ENCODE results near the gene SYNPO.
A peak's percentile ranks its signal among the peaks of the same experiment; 100 is the strongest.

SYNPO gene

DNA sequence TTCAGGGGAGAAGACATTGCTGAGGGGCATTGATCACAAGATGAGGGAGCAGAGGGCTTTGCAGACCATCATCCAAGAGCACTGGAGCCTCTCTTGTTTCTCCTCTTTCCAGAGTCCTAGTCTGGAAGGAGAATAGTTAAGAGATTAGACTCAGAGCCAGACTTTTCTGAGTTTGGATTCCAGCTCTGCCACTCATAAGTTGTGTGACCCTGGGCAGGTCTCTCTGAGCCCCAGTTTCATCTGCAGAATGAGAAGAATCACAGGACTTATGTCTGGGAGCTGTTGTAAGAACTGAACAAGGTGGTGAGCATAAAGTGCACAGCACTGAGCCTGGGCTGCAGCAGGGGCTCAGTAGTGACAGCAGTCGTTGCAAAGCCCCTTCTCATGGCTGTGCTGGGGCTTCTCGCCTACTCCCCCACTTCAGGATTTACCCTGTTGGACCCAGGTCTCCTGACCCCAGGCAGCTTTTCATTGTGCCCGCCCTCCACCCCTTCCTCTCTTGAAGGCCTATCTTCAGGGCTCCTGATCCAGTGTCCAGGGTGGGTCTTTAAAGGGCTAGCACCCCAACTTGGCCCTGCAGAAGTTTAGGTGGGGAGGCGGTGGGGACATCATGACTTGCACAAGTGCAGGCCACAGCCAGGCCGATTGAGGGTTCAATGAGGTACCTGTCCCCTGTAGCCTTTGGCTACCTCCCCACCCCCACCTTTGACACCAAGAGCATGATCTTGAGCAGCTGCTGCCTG lies 1.5 kb downstream of the SYNPO start:
- DNase-seq (ENCODE audit: low read depth): no peak

DNA sequence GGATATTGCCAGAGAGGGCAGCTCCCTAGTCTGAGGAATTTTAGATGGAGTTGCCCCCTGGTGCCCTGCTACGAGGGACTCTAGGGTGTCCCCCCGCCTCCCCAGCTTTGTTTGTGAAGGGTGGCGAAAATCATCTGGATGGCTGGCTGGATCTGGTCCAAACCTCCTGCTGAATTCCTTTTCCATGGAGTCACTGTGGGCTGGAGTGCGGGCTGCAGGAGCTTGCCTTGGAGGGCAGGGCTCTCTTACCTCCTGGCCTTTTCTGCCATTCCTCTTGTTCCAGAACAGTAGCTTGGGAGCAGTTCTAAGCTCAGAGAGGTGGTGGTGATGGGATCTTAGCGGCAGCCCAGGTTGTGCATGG lies 2.1 kb downstream of the SYNPO start:
- no peak for DNase-seq (ENCODE audit: low read depth)

DNA sequence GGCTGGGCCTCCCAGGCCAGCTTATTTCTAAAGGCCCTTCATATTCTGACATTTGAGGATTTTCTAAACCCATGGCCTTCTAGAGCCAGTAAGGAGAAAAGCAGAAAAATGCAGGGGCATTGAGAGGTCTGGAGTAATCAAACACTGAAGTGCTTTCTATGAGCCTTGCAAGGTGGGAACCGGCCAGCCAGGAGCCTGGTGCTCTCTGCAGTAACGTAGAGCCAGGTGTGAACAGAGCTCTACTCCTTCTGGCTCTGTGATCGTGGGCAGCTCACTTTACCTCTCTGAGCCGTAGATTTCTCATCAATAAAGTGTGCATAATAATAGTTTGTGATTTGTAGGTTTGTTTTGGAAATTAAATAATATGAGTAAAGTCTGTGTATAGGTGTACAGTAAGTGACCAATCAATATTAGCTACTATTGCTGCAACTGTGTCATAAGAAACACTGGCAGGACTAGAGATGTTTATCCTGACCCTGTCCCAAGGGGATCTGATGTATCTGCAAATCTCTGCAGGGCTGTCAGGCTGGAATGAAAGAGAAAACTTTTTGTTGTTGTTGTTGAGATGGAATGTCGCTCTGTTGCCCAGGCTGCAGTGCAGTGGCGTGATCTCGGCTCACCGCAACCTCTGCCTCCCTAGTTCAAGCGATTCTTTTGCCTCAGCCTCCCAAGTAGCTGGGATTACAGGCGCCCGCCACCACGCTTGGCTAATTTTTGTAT lies 2.7 kb downstream of the SYNPO start:
- DNase-seq (ENCODE audit: low read depth): no peak

DNA sequence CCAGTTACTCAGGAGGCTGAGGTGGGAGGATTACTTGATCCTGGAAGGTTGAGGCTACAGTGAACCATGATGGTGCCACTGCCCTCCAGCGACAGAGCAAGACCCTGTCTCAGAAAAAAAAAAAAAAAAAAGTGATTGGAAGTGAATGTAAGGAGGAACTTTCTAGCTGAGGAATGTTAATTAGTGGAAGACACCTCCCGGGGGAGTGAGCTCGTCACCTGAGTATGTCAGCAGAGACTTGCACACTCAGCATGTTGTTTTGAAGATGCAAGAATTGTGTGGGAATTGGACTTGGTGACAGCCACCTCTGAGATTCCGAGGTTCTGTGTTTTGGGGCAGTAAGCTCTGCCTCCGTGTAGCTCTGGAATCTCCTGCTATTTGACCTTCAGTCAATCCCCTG lies 3.6 kb downstream of the SYNPO start:
- DNase-seq (ENCODE audit: low read depth): no peak

DNA sequence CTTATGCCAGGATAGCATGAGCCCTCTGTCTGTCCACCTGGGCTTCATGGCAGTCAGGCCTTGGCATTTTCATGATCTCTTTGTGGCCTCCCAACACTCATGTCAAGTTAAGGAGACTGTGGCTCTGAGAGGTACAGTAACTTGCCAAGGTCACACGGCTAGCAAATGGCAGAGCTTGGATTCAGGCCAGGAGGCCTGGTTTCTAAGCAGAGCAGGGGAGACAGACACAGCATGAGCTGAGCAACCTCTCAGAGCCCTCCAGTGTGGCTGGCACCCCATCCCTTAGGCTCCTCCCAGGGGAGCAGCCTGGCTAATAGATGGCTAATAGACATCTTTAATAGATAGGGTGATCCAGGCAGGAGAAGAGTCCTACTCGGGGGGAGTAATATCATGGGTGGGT lies 4.1 kb downstream of the SYNPO start:
- DNase-seq (ENCODE audit: low read depth): no peak

- no peak for DNase-seq (ENCODE audit: low read depth)
Observed at GRCh38 chr5:150645070-150645700, 4.7 kb downstream of the SYNPO start.

DNA sequence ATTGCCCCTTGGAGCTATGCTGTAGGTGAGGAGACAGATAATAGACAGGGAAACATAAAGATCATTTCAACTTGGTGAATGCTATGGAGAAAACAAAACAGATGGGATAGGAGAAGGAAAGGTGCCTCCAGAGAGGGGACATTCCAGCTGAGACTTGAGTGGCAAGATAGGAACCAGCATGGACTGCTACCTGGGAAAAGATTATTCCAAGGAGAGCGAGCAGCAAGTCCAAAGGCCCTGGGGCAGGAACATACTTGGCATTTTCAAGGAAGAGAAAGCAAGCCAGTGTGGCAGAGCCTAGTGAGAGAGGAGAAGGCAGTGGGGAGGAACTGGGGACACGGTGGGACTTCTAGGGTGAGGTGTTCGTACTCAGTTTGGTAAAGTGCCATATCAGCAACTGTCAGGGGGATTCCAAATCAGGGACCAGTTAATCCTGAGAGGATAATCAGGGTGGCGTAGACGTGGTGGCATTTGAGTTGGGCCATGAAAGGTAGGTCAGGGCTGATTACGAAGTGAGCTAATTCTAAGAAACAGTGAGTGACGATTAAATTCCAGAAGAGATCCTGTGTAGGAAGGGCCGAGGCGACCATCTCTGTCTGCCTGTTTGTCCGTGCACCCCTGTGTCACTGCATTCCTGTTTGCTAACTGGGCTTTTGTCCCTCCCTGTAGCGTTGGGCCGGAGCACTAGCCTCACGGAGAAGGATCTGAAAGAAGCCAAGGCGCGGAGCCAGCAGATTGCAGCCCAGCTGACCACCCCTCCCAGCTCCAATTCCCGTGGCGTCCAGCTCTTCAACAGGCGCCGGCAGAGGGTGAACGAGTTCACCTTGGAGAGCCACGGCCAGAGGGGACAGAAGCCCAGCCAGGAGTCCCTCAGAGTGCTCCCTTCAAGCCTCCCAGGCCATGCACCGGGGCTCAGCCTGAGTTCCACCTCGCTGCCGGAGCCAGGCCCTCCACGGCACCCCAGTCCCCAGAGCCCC lies 7.1 kb downstream of the SYNPO start:
- DNase-seq (ENCODE audit: low read depth): no peak

DNA sequence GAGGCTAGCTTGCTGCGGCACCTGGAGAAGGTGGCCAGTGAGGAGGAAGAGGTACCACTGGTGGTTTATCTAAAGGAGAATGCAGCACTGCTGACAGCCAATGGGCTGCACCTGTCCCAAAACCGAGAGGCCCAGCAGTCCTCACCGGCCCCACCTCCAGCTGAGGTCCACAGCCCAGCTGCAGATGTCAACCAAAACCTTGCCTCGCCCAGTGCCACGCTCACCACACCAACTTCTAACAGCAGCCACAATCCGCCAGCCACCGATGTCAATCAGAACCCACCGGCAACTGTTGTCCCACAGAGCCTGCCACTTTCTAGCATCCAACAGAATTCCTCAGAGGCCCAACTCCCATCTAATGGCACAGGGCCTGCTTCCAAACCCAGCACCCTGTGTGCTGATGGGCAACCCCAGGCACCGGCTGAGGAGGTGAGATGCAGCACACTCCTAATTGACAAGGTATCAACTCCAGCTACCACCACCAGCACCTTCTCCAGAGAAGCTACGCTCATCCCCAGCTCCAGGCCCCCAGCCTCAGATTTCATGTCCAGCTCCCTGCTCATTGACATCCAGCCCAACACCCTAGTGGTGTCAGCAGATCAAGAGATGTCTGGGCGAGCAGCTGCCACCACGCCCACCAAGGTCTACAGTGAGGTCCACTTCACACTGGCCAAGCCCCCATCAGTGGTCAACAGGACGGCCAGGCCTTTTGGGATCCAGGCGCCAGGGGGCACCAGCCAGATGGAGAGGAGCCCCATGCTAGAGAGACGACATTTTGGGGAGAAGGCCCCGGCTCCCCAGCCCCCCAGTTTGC lies 8.0 kb downstream of the SYNPO start:
- DNase-seq (ENCODE audit: low read depth): no peak

DNA sequence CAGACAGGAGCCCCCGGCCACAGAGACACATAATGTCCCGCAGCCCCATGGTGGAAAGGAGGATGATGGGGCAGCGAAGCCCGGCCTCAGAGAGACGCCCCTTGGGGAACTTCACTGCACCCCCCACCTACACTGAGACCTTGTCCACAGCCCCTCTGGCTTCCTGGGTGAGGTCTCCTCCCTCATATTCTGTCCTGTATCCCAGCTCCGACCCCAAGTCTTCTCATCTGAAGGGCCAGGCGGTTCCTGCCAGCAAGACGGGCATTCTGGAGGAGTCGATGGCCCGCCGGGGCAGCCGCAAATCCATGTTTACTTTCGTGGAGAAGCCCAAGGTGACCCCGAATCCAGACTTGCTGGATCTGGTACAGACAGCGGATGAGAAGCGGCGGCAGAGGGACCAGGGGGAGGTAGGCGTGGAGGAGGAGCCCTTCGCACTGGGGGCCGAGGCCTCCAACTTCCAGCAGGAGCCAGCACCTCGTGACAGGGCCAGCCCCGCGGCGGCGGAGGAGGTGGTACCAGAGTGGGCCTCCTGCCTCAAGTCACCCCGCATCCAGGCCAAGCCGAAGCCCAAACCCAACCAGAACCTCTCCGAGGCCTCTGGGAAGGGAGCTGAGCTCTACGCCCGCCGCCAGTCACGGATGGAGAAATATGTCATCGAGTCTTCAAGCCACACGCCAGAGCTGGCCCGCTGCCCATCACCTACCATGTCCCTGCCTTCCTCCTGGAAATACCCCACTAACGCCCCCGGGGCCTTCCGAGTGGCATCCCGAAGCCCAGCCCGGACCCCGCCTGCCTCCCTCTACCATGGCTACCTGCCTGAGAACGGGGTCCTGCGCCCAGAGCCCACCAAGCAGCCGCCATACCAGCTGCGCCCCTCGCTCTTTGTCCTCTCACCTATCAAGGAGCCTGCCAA lies 8.9 kb downstream of the SYNPO start:
- no peak for DNase-seq (ENCODE audit: low read depth)

DNA sequence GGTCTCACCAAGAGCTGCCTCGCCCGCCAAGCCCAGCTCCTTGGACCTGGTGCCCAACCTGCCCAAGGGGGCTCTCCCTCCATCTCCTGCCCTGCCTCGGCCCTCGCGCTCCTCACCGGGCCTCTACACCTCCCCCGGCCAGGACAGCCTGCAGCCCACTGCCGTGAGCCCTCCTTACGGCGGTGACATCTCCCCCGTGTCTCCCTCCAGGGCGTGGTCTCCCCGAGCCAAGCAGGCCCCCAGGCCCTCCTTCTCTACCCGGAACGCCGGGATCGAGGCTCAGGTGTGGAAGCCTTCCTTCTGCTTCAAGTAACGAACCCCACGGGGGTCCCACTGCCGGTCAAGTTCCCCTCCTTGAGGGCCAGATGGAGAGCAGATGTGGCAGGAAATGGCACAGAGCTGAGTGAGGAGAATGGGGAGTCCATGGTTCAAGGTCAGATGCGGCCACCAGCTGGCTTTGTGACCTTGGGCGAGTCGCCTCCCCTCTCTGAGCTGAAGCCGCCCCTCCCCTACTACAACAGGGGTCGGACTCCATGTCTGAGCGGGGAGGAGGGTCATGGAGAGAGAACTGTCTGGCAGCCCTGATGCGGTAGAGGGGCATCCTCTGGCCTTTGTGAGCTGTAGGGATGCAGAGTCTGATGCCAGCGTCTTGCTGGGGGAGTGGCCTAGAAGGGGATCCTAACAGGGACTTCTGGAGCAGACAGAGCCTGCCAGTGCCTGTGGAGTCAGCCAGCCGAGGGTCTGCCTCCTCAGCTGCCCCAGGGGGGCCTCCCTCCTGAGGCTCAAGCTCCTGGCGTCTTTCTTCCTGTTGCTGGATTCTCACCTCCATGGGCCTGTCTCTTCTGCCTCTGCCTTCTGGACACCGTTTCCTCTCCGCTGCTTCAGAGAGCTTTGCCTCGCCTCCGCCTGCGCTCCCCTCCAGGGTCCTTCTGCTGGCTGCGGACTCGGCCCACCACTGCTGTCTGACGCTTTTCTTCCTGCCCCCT lies 9.9 kb downstream of the SYNPO start:
- DNase-seq (ENCODE audit: low read depth): no peak

DNA sequence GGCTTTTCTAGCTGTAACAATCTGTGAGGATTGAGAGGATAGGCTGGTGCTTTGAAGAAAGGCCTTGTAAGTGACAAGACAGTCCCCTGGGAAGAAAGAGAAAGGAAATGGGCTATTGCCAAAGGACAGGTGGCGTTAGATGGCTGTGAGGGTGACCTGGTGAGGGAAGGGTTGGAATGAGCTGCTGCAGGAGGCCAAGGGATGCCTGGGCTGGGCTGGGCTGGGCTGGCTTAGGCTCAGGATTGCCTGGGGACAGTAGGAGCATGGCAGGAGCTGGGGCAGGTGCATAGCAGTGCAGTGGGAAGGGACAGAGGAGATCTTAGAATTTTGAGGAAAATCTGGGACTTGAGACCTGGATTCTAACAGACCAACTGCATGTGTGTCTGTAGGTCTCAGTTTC lies 10.9 kb downstream of the SYNPO start:
- no peak for DNase-seq (ENCODE audit: low read depth)

GRCh38 chr5:150651924-150652671 lies 11.6 kb downstream of the SYNPO start:
- no peak for DNase-seq (ENCODE audit: low read depth)

GRCh38 chr5:150653145-150653761 lies 12.8 kb downstream of the SYNPO start:
- no peak for DNase-seq (ENCODE audit: low read depth)

DNA sequence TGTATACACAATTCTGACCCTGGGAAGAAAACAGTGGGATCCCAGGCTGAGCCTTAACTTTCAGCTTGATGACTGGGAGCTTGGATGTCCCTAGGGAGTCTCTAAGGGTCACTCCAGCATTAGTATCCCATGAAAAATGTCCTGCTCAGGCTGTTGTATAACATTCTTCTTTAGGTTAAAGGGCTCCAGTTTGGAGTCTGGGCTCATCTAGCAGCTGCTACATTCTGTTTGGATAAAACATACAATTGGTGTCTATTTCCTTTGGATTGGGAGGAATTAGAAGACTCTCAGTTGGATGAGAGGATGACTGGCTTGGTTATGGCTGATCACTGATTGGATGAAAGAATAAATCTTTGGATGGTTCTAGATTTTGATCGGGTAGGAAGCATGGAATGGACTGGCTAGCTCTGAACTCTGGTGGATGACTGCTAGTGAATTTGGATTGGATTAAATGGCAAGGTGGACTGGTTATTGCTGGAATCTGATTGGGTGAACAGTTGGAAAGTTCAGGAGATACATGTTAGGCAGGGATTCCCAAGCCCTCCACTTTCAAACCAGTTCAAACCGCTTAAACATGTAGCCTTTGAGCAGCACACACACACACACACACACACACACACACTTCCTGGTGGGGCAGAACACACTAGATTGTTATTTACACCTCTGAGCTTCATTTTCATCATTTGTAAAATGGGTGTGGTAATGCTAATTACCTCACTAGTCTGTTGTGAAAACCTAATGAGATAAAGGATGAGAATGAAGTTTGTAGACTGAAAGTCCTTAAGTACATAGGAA lies 13.5 kb downstream of the SYNPO start:
- no peak for DNase-seq (ENCODE audit: low read depth)

DNA sequence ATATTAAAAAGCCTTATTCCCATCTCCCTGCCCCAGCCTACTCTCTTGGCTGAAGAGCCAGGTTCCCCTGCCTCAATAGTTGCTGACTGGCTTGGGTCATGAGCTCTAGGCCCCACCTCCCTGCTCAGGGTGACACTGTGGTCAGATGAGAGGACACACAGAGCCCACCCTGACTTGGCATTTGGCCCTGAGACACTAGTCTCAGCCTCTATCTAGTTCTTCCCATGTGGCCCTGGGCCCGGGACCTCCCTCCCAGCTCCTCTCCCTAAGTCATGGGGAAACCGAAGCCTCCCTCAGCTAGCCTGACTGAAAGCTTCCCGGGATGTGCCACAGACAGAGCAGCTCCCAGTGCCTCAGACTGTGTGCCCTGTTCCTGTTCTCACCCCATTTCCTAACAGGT lies 14.8 kb downstream of the SYNPO start:
- DNase-seq (ENCODE audit: low read depth): no peak

- peak; percentile 45 for DNase-seq (ENCODE audit: low read depth)
Observed at GRCh38 chr5:150656191-150657132, 16.0 kb downstream of the SYNPO start.

All from stimulated activated CD8-positive, alpha-beta memory T cell treated with anti-CD3 and anti-CD28 coated beads, Interleukin-15, amount 100 ng/mL, for 24 hours (primary cell).